Measurements from ENCODE around the gene SH2D3C. TPM values are rescaled to one million over a fixed set of nuclear protein-coding genes. Genes with fewer than 3 reads are reported as not detected.

The SH2D3C gene
- total and polyA plus RNA-seq, 2 of the 8 experiments (the other 6 are each of a cell fraction or from before 2014, with no cell fraction given), result 6.4 to 8.1 TPM

GRCh38 chr9:127751269-127752054, 27.0 kb downstream of the SH2D3C start:
- Histone ChIP-seq H2BK120ac (replicated peaks; ENCODE audit: low read depth, low read length) (no peak overlapping the region), H4K91ac (replicated peaks; ENCODE audit: insufficient read length, low read length) (no peak overlapping the region), H2AK5ac (ENCODE audit: low read depth, low read length) (no peak overlapping the region), H2BK12ac (ENCODE audit: low read depth, low read length) (no peak overlapping the region), H3K23me2 (ENCODE audit: low read depth, low read length) (peaks cover 13% of the 10 kb centered on the region; the same call in 1 of the 2 replicates), H2BK15ac (ENCODE audit: low read length) (no peak overlapping the region), H3K27ac (ENCODE audit: low read depth, low read length) (no peak overlapping the region), H3K18ac (ENCODE audit: extremely low read depth, low read length) (no peak overlapping the region), H3K4me3 (ENCODE audit: extremely low read depth in 1 of 4, insufficient read depth in 2 of 4, low read depth in 3 of 4, low read length in 4 of 4) (no peak overlapping the region), H3K4me1 (replicated peaks in 1 of 4; ENCODE audit: control insufficient read depth in 3 of 4, insufficient read depth in 4 of 4, low read length in 3 of 4) (peaks cover 0 to 4% (median 1%) of the 10 kb centered on the region in 4 experiments; a peak in 4 of 7 replicates), H3K14ac (ENCODE audit: insufficient read length) (no peak overlapping the region), H4K8ac (ENCODE audit: extremely low read depth, insufficient read depth, low read length) (no peak overlapping the region), H3K56ac (replicated peaks; ENCODE audit: insufficient read length, low read depth, low read length) (no peak overlapping the region), H3K27me3 (replicated peaks in 1 of 4; ENCODE audit: control insufficient read depth in 3 of 4, extremely low read depth in 1 of 4, insufficient read depth in 3 of 4, low read length in 3 of 4) (peaks cover 0 to 16% (median 8%) of the 10 kb centered on the region in 4 experiments; a peak in 6 of 7 replicates), H2AFZ (ENCODE audit: low read length) (no peak overlapping the region), H3K79me1 (ENCODE audit: low read depth, low read length) (no peaks in the 10 kb centered on the region), H3K23ac (ENCODE audit: insufficient read length) (no peak overlapping the region), H2BK20ac (ENCODE audit: low read length) (no peak overlapping the region), H3K36me3 (ENCODE audit: control insufficient read depth in 2 of 4, insufficient read depth in 4 of 4, low read length in 3 of 4) (no peaks in the 10 kb centered on the region; a peak in 2 of 8 replicates), H2BK5ac (ENCODE audit: low read depth, low read length) (no peak overlapping the region), H3K9me3 (ENCODE audit: insufficient read depth in 2 of 2, low read depth in 1 of 2, low read length in 1 of 2) (no peaks in the 10 kb centered on the region), H3K4me2 (ENCODE audit: insufficient read depth in 1 of 2, low read depth in 2 of 2, low read length in 2 of 2) (no peak overlapping the region), H4K20me1 (replicated peaks in 1 of 2; ENCODE audit: control insufficient read depth in 1 of 2, insufficient read depth in 2 of 2, low read length in 2 of 2) (peaks cover 5 to 23% of the 10 kb centered on the region in 2 experiments), H4K5ac (ENCODE audit: insufficient read length, low read depth, low read length) (no peak overlapping the region), H3K9ac (replicated peaks in 1 of 4; ENCODE audit: extremely low read depth in 1 of 4, low read depth in 3 of 4, low read length in 3 of 4) (no peak overlapping the region), H3K4ac (replicated peaks; ENCODE audit: insufficient read length, low read depth, low read length) (no peak overlapping the region), H3K79me2 (ENCODE audit: control insufficient read depth in 1 of 2, insufficient read depth in 2 of 2, low read length in 2 of 2) (no peaks in the 10 kb centered on the region)
- CTCF ChIA-PET (ENCODE audit: partially characterized antibody), result interaction anchor here (0.9 kb wide), 1 partner anchor 12 kb away, joined by 4 read pairs; no protein-coding TSS in a partner anchor
- peak in 1 of 2 experiments; percentile 80 for DNase-seq (ENCODE audit: low read depth in 1 of 2, low spot score in 2 of 2)
- no peak for TF ChIP-seq CBX5 (IDR thresholded peaks at IDR 0.05; ENCODE audit: low read depth, low read length)
- TF ChIP-seq E2F6 (IDR thresholded peaks at IDR 0.05), result no peak
- TF ChIP-seq SIN3A (conservative IDR thresholded peaks at IDR 0.05 in 1 of 2, IDR thresholded peaks at IDR 0.05 in 1 of 2; ENCODE audit: low read depth in 1 of 2, low read length in 2 of 2), result peak; percentile 81 to 89; a peak in 3 of 4 replicates
- 62% methylated on average over 10 of the region's 10 CpGs; no CpG with 5 or more reads in 1 of the 2 experiments for WGBS, 2 experiments (ENCODE audit: extremely low coverage in 1 of 2, insufficient coverage in 1 of 2, insufficient read length in 1 of 2, insufficient replicate concordance in 2 of 2, low coverage in 1 of 2, low lambda C conversion rate in 2 of 2, missing lambda C conversion rate in 1 of 2)
- FAIRE-seq, result peak; percentile 7
- POLR2A ChIA-PET (ENCODE audit: partially characterized antibody), result interaction anchor here (1.1 kb wide), 2 partner anchors 17 to 36 kb away, joined by 3 read pairs; partner anchors contain the start of genes PTRH1 and TTC16
